Fibroblast of lung (primary cell): ENCODE data around the gene ITPR2. TPM values are rescaled to one million over a fixed set of nuclear protein-coding genes. Genes with fewer than 3 reads are reported as not detected.
A peak's percentile ranks its signal among the peaks of the same experiment; 100 is the strongest.
"Not testable (repeated sequence)": the region's sequence is repeated elsewhere in the genome, so short reads cannot be mapped to it uniquely, and the experiment has no call there.

ENCODE experiments used
- DNase-seq, 2 donors: peaks; one replicate each; pipeline versions ENCODE4 v3.0.0 to v3.0.0-alpha.2; 2010; ENCODE audit warnings: low read depth in 2 of 2
- H2AFZ ChIP-seq: 2 replicates; pipeline ENCODE4 v1.5.1; 2012; ENCODE audit warnings: low read length, control low read depth, inconsistent platforms
- H3K27ac ChIP-seq: 2 replicates; pipeline ENCODE4 v1.5.1; 2011; ENCODE audit warnings: low read length, control low read depth; ENCODE audit not compliant: insufficient read depth
- H3K27me3 ChIP-seq: 2 replicates; pipeline ENCODE4 v1.5.1; 2011; ENCODE audit warnings: mild to moderate bottlenecking, low read length; ENCODE audit not compliant: control insufficient read depth, insufficient read depth
- H3K36me3 ChIP-seq: 2 replicates; pipeline ENCODE4 v1.5.1; 2011; ENCODE audit warnings: low read length; ENCODE audit not compliant: control insufficient read depth, insufficient read depth
- H3K4me1 ChIP-seq: 2 replicates; pipeline ENCODE4 v1.5.1; 2011; ENCODE audit warnings: low read length; ENCODE audit not compliant: control insufficient read depth, insufficient read depth; ENCODE audit errors: extremely low read depth
- H3K4me2 ChIP-seq: 2 replicates; pipeline ENCODE4 v1.5.1; 2011; ENCODE audit warnings: low read length, control low read depth; ENCODE audit not compliant: insufficient read depth; ENCODE audit errors: extremely low read depth
- H3K4me3 ChIP-seq, 4 experiments: fragments of 200-600 bp in 1 of 4; sonication (generic) in 1 of 4; replicated peaks in 1 of 4; 2 replicates each; pipeline ENCODE4 v1.5.1; 2011 to 2016; ENCODE audit warnings: low read length in 4 of 4, low read depth in 3 of 4, mild to moderate bottlenecking in 3 of 4, control low read depth in 2 of 4, inconsistent platforms in 1 of 4, mixed read lengths in 1 of 4; ENCODE audit not compliant: insufficient read depth in 1 of 4; ENCODE audit errors: control extremely low read depth in 1 of 4
- H3K79me2 ChIP-seq: 2 replicates; pipeline ENCODE4 v1.5.1; 2012; ENCODE audit warnings: mild to moderate bottlenecking, low read length, inconsistent platforms; ENCODE audit not compliant: control insufficient read depth, insufficient read depth
- H3K9ac ChIP-seq: 2 replicates; pipeline ENCODE4 v1.5.1; 2011; ENCODE audit warnings: mild to moderate bottlenecking, low read length, control low read depth; ENCODE audit not compliant: insufficient read depth
- H3K9me3 ChIP-seq: 2 replicates; pipeline ENCODE4 v1.5.1; 2012; ENCODE audit warnings: low read depth, low read length; ENCODE audit not compliant: control insufficient read depth, insufficient read depth
- H4K20me1 ChIP-seq: 2 replicates; pipeline ENCODE4 v1.5.1; 2011; ENCODE audit warnings: low read length; ENCODE audit not compliant: control insufficient read depth, insufficient read depth; ENCODE audit errors: extremely low read depth
- CTCF ChIP-seq, 2 donors: IDR thresholded peaks in 1 of 2; conservative IDR thresholded peaks in 1 of 2; 1 replicate in 1 of 2; 2 replicates in 1 of 2; pipeline ENCODE4 v1.5.1; 2011 to 2012; ENCODE audit warnings: low read length in 2 of 2, control low read depth in 1 of 2, inconsistent platforms in 1 of 2, low read depth in 1 of 2, mild to moderate bottlenecking in 1 of 2
- EZH2 ChIP-seq: IDR thresholded peaks from 2 replicates; pipeline ENCODE4 v1.5.1; 2012; ENCODE audit warnings: low read length, control low read depth, mild to moderate bottlenecking; ENCODE audit errors: missing control alignments
- polyA plus RNA-seq, 2 donors: library from polyadenylated mRNA; depleted of rRNA in 1 of 2; stranded (reverse) in 1 of 2; unstranded in 1 of 2; fragments of >200 nt; gene quantifications; 2 replicates each; pipeline ENCODE4 v1.2.1, GENCODE V29; 2011 to 2012; ENCODE audit warnings: missing spikeins in 1 of 2
- total RNA-seq: library from RNA; depleted of rRNA; stranded (reverse); fragments of >200 nt; gene quantifications from 2 replicates; pipeline ENCODE4 v1.2.1, GENCODE V29; 2014

Gene ITPR2
- total and polyA plus RNA-seq, 2 donors (not counting 1 experiment from before 2014, with no cell fraction given) = 5.1 to 24.6 TPM

GRCh38 chr12:26730481-26731350 lies 102.3 kb downstream of the ITPR2 start:
- Histone ChIP-seq H3K9me3 (no peaks in the 10 kb centered on the region), H3K27me3 (no peaks in the 10 kb centered on the region), H2AFZ (no peak overlapping the region), H3K79me2 (no peaks in the 10 kb centered on the region), H4K20me1 (no peaks in the 10 kb centered on the region), H3K36me3 (no peaks in the 10 kb centered on the region), H3K27ac (no peak overlapping the region), H3K4me1 (no peaks in the 10 kb centered on the region), H3K4me2 (no peak overlapping the region), H3K9ac (no peak overlapping the region), H3K4me3 (no peak overlapping the region)
- TF ChIP-seq EZH2 (no peak), CTCF (conservative IDR thresholded peaks at IDR 0.05 in 1 of 2, IDR thresholded peaks at IDR 0.05 in 1 of 2; ENCODE audit: low read depth in 1 of 2, low read length in 2 of 2) (no peak)
- DNase-seq = no peak

- not testable (repeated sequence) for H3K4me3 ChIP-seq, H3K27ac ChIP-seq, H3K4me1 ChIP-seq, H3K79me2 ChIP-seq, H3K4me2 ChIP-seq, H3K36me3 ChIP-seq, H3K9ac ChIP-seq, H3K9me3 ChIP-seq, H2AFZ ChIP-seq, H3K27me3 ChIP-seq, H4K20me1 ChIP-seq
- peak in 1 of 2 donors; percentile 35 for DNase-seq
Observed at GRCh38 chr12:26729137-26729671, 103.8 kb downstream of the ITPR2 start.

GRCh38 chr12:26728205-26729050 lies 104.6 kb downstream of the ITPR2 start:
- Histone ChIP-seq H3K36me3 (no peaks in the 10 kb centered on the region), H3K9me3 (no peaks in the 10 kb centered on the region), H3K79me2 (no peaks in the 10 kb centered on the region), H3K27ac (no peak overlapping the region), H2AFZ (no peak overlapping the region), H4K20me1 (no peaks in the 10 kb centered on the region), H3K4me2 (no peak overlapping the region), H3K27me3 (no peaks in the 10 kb centered on the region), H3K4me1 (peaks cover 3% of the 10 kb centered on the region), H3K9ac (no peak overlapping the region), H3K4me3 (no peak overlapping the region)
- TF ChIP-seq EZH2 (no peak), CTCF (conservative IDR thresholded peaks at IDR 0.05 in 1 of 2, IDR thresholded peaks at IDR 0.05 in 1 of 2; ENCODE audit: low read depth in 1 of 2, low read length in 2 of 2) (no peak)
- DNase-seq = peak in 1 of 2 donors; percentile 27
